NCI-H146 treated with DMSO at 0.1 percent for 48 hours (cell line): Measurements from ENCODE around the gene LTA4H.

Experiments used
- DNase-seq: peaks from one replicate; lab custom pipeline; 2025; ENCODE audit not compliant: unreplicated experiment; lab: John Stamatoyannopoulos, UW

Gene LTA4H

DNA sequence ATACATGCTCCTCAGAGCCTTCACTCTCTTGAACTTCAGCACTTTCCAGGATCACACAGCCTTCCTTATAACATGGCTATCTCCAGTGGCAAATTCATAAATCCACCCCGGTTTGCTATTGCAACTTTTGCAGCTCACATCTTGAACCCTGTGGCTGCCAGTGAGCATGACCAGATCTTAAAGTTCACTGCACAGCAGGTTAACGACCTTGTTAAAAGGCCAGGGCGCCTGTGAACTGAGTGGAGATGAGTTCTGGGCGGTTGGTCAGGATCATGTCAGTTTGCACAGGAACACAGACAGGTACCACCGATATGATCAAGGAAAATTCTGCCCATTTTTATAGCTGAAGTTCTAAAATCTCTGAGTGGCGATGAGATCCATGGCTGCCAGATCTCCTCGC lies 24.7 kb upstream of the LTA4H start:
- no peak for DNase-seq

DNA sequence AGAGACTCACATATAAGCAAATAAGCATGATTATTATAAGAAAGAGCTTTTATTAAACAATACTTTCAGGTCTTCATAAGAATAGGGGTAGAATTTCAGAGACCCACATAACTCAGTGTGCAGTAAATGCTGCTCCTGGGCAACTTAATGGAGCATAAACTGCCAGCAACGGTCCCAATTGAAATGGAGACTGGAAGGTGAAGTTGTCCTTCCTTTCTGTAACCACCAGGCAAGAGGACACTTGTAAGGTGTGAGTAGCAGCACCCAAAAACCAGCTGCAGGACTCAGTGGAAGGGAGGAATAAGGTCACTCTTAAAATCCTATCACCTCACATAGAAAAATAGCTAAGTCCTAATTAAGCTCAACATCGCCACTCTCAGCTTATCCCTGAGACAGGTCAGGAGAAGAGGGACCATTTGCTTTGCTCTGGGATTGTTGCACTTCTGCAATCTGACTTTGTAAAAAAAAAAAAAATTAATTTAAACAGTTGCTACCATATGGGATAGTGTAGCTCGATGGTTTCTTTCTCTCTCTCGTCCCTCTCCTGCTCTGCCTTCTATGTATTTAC lies 22.7 kb upstream of the LTA4H start:
- DNase-seq, result no peak

DNA sequence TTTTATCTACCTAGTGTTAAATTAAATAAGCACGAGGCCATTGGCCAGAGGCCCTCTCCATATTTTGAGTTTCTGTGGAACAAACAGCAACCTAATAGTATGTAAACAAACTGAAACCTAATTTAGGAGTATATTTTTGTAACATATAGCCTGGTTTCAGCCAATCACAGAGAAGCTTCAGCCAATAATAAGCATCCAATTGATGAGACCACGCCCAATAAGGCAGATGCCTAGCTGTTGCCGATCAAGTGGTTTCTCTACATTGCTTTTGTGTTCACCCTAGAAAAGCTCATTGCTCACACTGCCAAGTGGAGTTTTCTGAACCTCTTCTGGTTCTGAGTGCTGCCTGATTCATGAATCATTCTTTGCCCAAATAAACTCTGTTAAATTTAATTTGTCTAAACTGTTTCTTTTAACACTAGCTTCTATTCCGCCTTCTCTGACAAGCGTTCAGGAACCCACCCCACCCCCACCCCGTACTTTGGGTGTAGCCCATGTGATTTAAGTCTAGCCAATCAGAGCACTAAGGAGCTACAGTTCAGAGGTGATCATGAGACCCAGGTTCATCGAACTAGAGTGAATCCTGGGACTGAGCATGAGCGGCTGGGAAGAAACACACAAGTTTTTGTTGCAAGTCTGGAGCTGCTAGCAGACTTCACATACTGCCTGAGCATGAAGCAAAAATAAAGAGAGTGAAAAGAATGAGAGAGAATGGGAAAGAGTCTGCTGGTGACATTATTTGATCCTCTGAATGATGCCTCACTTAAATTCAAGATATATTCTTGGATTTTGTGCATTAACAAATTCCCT lies 21.5 kb upstream of the LTA4H start:
- DNase-seq, result no peak

DNA sequence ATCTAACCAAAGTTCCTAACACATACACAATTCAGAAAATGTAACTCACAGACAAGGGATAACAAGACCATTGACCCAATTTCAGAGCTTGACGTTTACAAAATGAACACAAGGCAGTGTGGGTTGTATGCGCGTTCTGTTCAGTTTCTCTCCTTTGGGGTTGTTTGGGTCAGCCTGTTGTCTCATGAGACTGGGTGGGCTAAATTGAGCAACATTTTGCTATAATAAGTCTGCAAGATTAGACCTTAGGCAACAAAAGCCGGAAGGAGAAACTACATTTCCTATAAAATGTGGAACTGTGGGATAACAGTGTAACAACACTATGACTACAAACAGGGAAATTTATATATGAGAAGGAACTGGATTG lies 18.8 kb upstream of the LTA4H start:
- DNase-seq, result no peak

DNA sequence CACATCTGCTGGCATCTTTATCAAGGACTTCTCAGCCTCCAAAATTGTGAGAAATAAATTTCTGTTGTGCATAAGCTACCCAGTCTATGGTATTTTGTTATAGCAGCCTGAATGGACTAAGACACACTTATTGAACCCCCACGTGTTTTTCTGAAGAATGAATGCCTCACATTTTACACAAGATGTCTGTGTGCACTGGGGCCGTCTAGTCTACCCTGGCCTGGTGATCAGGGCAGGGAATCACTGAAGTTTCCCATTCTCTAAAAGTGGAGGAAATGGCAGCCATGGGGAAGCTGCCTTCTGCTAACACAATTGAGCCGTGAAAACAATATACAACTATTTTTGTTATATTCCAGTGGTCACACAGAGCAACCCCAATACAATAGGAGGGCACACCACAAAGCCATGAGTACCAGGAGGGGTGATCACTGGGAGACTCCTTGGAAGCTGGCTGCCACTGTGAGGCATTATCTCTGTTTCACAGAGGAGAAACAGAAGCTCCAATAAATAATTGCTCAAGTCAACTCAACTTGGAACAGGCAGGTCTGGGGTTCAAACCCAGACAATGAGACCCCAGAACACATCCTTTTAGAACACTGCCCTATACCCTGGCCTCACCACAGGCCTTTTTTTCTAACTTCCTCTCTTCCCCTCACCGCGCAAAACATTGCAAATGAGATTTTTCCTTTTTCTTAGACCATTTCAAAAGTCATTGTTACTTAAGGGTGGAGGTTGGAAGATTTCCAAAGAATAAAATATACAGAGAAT lies 18.3 kb upstream of the LTA4H start:
- no peak for DNase-seq

DNA sequence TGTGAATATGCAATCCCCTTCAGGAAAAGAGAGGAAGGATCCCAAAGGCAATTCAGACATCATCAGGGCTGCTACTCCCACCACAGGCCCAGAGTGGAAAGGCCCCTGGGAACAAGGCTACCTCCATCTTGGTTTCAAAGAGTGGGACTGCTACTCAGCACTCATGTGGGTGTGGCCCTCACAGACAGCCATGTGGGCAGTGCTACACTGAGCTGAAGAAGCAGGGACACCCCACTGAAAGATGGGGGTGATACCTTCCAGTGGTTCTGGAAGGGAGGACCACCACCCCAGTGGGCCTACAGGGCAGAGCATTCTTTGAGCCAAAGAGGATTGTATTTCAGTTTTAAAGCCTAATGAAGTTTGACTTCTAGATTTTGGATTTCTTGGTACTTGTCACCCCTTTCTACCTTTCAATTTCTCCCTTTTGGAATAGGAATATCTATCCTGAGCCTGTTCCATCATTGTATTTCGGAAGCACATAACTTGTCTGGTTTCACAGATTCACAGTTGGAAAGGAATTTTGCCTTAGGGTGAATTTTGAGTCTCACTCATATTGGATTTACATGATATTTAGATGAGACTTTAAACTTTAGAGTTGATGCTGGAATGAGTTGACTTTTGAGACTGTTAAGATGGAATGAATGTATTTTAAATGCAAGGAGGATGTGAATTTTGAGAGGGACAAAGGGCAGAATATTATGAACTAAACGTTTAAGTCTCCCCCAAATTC lies 16.5 kb upstream of the LTA4H start:
- DNase-seq, result no peak

DNA sequence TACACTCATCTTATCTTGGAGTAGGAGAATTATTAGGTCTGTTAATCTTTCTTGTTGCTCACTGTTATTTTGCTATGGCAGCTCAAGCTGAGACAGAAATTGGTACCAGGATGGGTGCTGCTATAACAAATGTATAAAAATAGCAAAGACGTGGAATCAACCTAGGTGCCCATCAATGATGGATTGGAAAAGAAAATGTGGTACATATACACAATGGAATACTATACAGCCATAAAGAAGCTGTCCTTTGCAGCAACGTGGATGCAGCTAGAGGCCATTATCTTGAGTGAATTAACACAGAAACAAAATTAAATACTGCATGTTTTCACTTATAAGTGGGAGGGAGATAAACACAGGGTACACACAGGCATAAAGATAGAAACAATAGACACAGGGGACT lies 14.8 kb upstream of the LTA4H start:
- no peak for DNase-seq

DNA sequence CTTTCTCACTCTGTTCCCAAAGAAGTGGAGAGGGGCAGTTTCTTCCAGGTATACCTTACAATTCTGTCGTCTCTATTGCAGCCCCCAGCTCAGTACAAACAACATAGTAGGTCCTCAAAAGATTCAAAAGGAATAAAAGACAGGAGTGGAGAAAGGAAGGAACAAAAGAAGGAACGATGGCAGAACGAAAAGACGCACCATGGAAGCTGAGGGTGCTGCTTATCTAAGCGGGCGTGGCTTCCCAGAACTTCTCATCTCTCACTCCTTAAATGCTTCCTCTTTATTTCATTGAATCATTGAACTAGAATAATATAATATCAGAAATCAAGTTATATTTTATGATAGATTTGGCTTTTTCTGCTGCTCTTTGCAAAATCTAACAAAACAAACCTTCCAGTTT lies 13.7 kb upstream of the LTA4H start:
- no peak for DNase-seq

DNA sequence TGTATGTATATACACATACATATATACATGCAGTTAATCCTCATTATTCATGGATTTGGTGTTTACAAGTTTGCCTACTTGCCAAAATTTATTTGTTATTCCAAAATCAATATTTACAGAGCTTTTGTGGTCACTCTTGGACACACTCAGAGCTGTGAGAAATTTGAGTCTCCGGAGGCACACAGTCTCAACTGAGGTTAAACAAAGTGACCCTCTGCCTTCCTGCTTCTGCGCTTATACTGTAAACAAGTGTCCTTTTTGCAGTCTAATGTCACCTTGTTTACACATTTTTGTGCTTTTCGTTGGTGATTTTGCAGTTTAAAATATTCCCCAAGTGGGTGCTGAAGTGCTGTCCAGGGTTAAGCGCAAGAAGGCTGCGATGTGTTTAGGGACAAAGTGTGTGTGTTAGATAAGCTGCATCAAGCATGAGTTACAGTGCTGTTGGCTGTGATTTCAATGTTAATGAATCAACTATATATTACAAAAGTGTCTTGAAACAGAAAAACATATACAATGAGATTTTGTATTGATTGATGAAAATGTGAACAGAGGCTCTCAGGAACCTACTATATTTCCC lies 13.1 kb upstream of the LTA4H start:
- DNase-seq, result peak; percentile 30

DNA sequence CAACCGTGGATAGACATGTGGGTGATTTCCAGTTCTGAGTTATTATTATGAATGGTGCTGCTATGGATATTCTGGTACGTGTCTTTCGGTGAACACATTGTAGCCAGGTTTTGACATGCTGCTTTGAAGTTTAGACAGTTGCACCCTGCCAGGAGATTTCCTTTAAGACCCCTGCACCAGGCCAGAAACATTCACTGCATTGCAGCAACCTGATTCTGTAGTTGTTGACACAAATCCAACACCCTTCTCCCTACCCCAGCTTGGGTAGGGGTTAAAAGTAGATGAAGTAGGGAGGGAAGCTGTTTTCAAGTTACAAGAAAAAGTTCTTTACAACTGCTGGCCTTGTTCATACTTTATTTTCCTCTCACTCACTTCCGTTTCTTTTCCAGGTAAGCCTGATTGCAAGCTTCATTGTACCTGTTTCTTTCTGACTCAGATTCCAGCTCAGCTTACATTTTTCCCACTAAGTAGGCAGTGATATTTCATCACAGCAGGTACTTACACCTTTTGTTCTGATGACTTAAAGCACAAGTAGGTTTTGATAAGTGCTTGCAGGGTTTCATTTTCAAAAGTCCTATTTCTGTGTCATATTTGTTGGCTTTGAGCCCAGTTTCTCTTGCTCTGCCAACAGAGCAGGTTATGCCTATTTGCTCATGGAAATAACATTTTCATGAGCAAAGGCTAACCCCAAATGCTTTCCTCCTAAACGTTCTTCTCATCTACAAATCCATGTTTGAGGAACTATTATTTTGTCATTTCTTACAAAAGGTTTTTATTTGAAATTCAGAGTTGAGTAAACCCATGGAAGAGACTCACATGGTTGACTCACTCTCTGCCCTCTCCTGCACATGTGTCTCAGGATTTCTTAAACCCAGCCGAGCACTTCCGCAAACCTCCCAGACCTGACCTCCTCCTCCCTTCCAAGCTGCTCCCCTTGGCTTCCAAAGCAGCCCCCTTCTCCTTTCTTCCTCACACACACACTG lies 12.1 kb upstream of the LTA4H start:
- peak; percentile 59 for DNase-seq

DNA sequence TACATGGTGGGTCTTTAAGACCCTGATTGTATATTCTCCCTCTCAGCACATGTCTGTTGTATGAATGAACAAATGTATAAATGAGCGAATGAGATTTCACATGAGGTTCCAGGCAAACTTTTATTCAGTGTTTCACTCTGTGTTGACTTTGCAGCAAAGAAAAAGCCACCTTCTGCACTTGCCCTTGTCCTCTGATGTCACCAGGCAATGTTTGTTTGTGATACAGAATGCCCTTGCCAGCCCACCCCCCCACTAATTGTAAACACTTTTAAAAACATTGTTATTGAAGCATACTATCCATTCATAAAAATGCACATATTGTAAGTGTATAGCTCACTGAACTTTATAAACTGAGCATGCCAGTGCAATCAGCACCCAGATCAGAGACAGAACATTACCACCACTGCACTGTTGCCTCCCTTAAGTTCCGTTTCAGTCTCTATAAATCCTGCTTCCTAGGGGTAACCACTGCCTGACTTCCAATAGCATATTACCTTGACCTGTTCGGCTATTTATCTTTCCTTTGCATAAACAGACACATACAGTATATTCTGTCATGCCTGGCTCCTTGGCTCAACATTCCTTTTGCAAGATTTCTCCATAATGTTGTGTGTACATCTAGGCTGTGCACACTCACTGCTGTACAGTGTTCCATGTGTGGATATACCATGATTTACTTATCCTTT lies 11.3 kb upstream of the LTA4H start:
- DNase-seq, result no peak

DNA sequence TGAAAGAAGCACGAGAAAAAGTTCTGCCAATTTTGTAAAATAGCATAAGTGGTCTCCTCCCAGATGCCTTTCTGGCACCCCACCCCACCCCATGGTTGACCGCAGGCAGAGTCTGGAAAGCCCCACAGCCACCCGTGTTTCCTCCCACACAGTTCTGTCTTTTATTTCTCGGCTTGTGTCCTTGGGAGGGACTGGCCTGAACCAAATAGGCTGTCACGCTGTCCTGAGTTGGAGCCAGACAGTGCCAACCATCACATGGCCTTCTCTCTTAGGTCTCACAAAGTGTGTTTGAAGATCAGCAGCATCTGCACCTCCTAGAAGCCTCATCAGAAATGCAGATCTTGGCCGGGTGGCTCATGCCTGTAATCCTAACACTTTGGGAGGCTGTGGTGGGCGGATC lies 10.2 kb upstream of the LTA4H start:
- DNase-seq, result no peak

DNA sequence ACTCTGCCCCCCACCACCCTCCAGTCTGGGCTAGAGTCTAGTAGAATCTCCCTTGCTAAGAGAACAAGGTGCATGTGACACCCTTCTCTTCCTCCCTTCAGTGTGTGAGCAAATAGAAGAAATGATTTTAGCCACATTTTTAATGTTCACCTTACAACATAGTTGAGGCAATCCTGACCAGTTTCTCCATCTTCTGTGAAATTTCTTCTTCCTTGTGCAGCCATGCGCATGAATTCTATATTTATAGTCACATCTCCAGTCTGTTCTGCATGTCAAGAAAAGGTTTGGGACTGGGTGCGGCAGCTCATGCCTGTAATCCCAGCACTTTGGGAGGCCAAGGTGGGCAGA lies 9.5 kb upstream of the LTA4H start:
- DNase-seq, result no peak

DNA sequence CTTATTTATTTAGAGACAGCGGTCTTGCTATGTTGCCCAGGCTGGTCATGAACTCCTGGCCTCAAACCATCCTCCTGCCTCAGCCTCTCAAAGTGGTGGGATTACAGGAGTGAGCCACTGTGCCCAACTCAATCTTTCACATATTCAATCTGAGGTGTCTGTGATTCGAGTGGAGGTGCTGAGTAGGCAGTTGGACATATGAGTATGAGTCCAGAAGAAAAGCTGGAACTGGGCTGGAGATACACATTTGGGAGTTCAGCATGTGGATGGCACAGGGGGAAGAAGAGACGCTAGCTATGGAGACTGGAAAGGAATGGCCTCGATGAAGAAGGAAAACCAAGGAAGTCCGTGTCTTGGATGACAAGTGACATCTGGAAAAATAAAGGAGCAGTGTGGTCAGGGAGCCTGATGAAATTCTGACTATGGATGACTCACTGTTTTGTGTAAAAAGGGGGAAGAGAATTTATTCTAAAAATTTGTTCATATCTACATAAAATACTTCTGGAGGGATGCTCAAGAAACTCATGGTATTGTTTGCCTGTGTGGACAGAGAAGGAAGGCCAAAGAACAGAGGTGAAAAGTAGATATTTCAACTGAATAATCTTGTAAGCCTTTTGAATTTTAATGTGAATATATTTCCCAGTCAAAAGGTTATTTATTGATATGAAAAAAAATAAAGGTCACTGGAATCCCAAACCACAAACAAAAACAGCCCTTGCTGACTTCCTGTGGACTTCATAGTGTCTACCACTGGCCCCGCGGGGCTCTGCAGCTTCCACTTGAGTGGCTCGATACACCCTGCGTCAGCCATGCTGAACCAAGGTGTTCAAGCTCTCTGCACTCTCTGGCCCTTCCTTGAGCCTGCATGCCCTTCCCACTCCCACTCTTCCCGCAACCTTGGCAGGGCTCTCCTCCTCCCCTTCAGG lies 8.9 kb upstream of the LTA4H start:
- no peak for DNase-seq

DNA sequence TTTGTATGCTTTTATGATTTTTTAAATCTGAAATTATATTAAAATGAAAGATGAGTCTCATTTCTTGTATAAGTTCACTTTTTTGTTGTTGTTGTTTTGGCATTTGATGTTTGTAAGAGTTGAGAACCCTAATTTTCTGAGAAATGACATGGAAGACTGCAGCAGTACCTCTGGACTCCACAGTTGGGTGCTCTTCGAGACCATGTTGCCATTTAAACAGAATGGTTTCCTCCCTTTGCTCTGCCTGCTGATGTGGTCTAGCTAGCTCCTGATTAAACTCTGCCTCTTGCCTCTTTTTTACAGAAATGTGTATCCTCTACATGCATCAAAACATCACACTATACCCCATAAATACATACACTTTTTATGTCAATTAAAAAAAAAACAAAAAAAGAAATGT lies 5.8 kb upstream of the LTA4H start:
- DNase-seq, result no peak

DNA sequence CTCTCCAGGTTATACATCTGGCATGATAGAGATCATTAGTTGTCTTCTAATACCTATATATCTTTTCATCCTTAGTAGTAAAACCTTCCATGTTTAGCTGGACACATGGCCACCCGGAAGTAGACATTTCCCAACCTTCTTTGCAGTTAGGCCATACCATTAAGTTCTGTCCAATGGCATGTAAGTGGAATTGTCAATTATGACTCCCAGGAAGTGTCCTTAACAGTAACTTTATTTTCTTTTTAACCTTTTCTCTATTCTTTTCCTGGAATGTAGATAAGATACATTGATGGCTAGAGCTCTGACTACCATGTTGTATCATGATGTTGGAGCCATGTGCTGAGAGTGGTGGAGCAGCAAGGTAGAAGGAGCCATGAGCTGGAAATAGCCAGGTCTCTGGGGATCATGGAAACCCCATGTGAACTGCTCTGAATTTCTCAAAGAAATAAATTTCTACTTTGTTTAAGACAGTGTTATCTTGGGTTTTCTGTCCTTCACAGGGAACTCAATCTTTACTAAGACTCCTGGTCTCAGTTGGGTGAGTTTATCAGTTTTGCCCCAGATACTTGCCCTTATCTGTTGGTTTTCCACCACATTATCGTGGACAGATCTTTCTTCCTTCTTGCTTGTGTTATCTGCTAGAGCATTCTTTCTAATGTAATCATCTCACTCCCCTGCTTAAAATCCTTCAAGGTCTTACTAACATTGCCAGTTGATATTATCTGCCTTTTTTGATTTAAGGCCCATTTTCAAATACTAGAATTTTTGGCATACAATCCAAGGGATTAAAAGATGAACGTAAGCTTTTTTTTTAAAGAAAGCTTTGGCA lies 5.1 kb upstream of the LTA4H start:
- no peak for DNase-seq

DNA sequence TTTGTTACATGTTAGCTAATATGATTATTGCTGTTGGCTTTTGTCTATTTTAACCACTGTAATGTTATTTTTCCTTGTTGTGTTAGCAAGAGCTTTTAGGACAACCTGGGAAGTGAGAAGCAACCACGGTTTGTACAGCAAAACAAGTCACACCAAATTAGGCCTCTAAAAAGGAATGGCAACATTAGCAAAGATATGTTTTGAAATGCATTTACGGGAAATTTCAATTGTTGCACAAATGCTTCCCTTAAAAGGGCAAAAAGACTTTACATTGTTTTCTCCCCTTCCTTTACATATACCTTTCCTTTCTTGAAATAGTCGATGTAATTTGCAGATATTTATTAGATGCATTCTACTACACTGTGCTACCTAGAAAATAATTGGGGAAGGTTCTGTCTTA lies 4.1 kb upstream of the LTA4H start:
- DNase-seq, result no peak
